ENCODE results near the gene RRN3.
"Not testable (repeated sequence)": the region's sequence is repeated elsewhere in the genome, so short reads cannot be mapped to it uniquely, and the experiment has no call there.

RRN3 gene

GRCh38 chr16:15093955-15094827 lies at the start of gene RRN3:
Gene RRN3, minus strand, starts transcription at chr16:15094272. Its CDS starts 39 bp downstream, at chr16:15094233.
- peak; percentile 65 for DNase-seq (ENCODE audit: low read depth)

GRCh38 chr16:15143601-15144091 lies 49.6 kb upstream of the RRN3 start:
- DNase-seq (ENCODE audit: low read depth) = not testable (repeated sequence)

GRCh38 chr16:15142891-15143600 lies 49.0 kb upstream of the RRN3 start:
- DNase-seq (ENCODE audit: low read depth) = not testable (repeated sequence)

GRCh38 chr16:15142107-15142890 lies 48.2 kb upstream of the RRN3 start:
- DNase-seq (ENCODE audit: low read depth) = not testable (repeated sequence)

GRCh38 chr16:15141586-15141985 lies 47.5 kb upstream of the RRN3 start:
- DNase-seq (ENCODE audit: low read depth) = no peak

GRCh38 chr16:15140444-15141365 lies 46.6 kb upstream of the RRN3 start:
- not testable (repeated sequence) for DNase-seq (ENCODE audit: low read depth)

- DNase-seq (ENCODE audit: low read depth) = not testable (repeated sequence)
Observed at GRCh38 chr16:15137514-15137913, 43.4 kb upstream of the RRN3 start.

- DNase-seq (ENCODE audit: low read depth) = not testable (repeated sequence)
Observed at GRCh38 chr16:15135483-15136360, 41.6 kb upstream of the RRN3 start.

- DNase-seq (ENCODE audit: low read depth) = not testable (repeated sequence)
Observed at GRCh38 chr16:15134752-15135482, 40.8 kb upstream of the RRN3 start.

GRCh38 chr16:15133554-15133953 lies 39.5 kb upstream of the RRN3 start:
- not testable (repeated sequence) for DNase-seq (ENCODE audit: low read depth)

GRCh38 chr16:15132719-15133428 lies 38.8 kb upstream of the RRN3 start:
- DNase-seq (ENCODE audit: low read depth) = not testable (repeated sequence)

GRCh38 chr16:15130943-15131700 lies 37.0 kb upstream of the RRN3 start:
- not testable (repeated sequence) for DNase-seq (ENCODE audit: low read depth)

GRCh38 chr16:15130256-15130932 lies 36.3 kb upstream of the RRN3 start:
- DNase-seq (ENCODE audit: low read depth) = not testable (repeated sequence)

- DNase-seq (ENCODE audit: low read depth) = not testable (repeated sequence)
Observed at GRCh38 chr16:15127641-15128425, 33.8 kb upstream of the RRN3 start.

GRCh38 chr16:15100372-15100987 lies 6.4 kb upstream of the RRN3 start:
- DNase-seq (ENCODE audit: low read depth) = not testable (repeated sequence)
